Uterus (tissue), 2 donors: Measurements from ENCODE around the gene ZNF283.

Source experiments
- POLR2A ChIP-seq, 2 donors: fragments of 450-650 bp; IDR thresholded peaks; one replicate each; pipeline ENCODE4 v1.6.1; 2016; ENCODE audit warnings: antibody characterized with exemption in 2 of 2, mild to moderate bottlenecking in 1 of 2, moderate library complexity in 1 of 2
- TF ChIP-seq, protein P1 (sequence below), 4 experiments: fragments of 200-600 bp in 2 of 4; fragments of 450-650 bp in 2 of 4; sonication (generic) in 2 of 4; IDR thresholded peaks; one replicate each; pipeline ENCODE4 v1.5.1; 2016 to 2019; ENCODE audit warnings: antibody characterized with exemption in 4 of 4, mild to moderate bottlenecking in 2 of 4, moderate library complexity in 1 of 4

DNA sequence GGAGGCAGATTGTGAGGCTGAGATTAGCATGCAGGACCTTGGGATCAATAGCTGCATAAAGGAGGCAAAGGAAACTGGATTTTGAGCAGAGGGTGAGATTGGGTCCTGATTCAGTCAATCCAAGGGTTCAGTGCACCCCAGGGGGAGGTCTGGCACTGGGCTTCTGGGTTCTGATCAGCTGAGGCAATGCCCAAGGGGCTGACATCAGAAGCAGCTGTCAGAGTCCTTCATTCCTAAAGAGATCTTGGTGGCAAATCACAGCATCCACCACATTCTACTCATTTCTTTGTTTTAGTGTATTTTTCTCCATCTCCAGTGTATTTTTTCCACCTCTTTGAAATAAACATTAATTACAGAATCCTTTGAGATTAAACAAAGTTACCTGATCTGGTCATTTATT, 19.5 kb upstream of the ZNF283 start:
- TF ChIP-seq, protein P1, sequence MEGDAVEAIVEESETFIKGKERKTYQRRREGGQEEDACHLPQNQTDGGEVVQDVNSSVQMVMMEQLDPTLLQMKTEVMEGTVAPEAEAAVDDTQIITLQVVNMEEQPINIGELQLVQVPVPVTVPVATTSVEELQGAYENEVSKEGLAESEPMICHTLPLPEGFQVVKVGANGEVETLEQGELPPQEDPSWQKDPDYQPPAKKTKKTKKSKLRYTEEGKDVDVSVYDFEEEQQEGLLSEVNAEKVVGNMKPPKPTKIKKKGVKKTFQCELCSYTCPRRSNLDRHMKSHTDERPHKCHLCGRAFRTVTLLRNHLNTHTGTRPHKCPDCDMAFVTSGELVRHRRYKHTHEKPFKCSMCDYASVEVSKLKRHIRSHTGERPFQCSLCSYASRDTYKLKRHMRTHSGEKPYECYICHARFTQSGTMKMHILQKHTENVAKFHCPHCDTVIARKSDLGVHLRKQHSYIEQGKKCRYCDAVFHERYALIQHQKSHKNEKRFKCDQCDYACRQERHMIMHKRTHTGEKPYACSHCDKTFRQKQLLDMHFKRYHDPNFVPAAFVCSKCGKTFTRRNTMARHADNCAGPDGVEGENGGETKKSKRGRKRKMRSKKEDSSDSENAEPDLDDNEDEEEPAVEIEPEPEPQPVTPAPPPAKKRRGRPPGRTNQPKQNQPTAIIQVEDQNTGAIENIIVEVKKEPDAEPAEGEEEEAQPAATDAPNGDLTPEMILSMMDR (IDR thresholded peaks at IDR 0.05) = no peak
- TF ChIP-seq POLR2A (IDR thresholded peaks at IDR 0.05) = no peak
